OCI-LY3 (cell line): ENCODE results near the gene TACC2.

ENCODE experiments used
- CTCF ChIP-seq: fragments of 200-600, 300-600 bp; sonication (generic); IDR thresholded peaks from 2 replicates; pipeline ENCODE4 v1.5.1; 2014; ENCODE audit warnings: antibody characterized with exemption, low read length, low read depth
- EZH2phosphoT487 ChIP-seq: fragments of 200-600 bp; shearing (Covaris generic); IDR thresholded peaks from 2 replicates; pipeline ENCODE4 v1.6.1; 2018; ENCODE audit warnings: antibody characterized with exemption, mixed run types, low read depth

DNA sequence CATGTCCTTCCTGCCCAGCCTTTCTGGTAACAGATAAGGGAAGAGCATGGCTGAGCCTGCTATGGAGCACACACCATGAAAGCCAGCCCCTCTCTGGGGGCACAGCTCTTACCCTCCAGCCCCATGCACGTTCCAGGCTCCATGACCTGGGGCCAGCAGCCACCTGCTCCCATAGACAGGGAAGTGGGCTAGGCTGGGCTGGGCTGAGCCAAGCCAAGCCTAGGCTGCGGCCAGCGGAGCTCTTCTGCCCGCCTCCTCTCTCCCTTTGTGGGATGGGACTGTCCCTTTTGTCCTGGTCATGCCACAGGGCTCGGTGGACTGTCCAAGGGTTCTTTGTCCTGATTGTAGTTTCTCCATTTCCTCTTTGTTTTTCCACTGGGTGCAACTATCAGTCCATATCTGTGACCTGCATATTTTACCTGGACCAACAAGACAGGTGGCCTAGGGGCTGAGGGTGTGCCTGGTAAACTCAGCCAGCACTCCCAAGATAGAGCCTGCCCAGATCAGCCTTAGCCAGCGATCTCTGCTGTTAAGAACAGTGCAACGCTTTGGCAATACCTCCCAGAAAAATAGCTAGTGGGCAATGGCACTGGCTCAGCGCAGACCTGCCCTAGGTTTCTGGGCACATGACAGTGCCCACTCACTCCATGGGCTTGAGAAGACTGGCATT, 184.9 kb downstream of the TACC2 start:
- TF ChIP-seq CTCF (no peak), EZH2phosphoT487 (no peak)
